ENCODE data around the gene HIVEP3. TPM values are rescaled to one million over a fixed set of nuclear protein-coding genes. Genes with fewer than 3 reads are reported as not detected.

The HIVEP3 gene
- total RNA-seq, 1 experiment from 2014 or later: 6.0 TPM

- Histone ChIP-seq H3K4me3 (ENCODE audit: low read depth in 2 of 2, low read length in 2 of 2) (no peak overlapping the region), H3K27me3 (ENCODE audit: control insufficient read depth, insufficient read depth, low read length) (no peaks in the 10 kb centered on the region), H3K36me3 (ENCODE audit: control insufficient read depth, insufficient read depth, low read length) (no peaks in the 10 kb centered on the region), H3K4me1 (ENCODE audit: control insufficient read depth, insufficient read depth, low read length) (peaks cover 8% of the 10 kb centered on the region), H3K27ac (ENCODE audit: low read length) (no peak overlapping the region), H3K9me3 (ENCODE audit: control insufficient read depth, insufficient read depth, low read depth, low read length) (no peaks in the 10 kb centered on the region)
- ATAC-seq: no peak
- BruUV-seq (replicated peaks): no TSS peak
- intact Hi-C loops (cut with micrococcal nuclease; ENCODE audit: unreplicated experiment): no loop called here
- DNase-seq (ENCODE audit: low read depth, low spot score): no peak
- in situ Hi-C loops (cut with HindIII; ENCODE audit: low pct_unique_long_range_greater_than_20kb, low sequenced_read_pairs): no loop called here
- TF ChIP-seq REST (IDR thresholded peaks at IDR 0.05; ENCODE audit: insufficient read depth in 1 of 2, low read depth in 2 of 2, low read length in 1 of 2): no peak
- TF ChIP-seq SIN3A (IDR thresholded peaks at IDR 0.05; ENCODE audit: borderline replicate concordance, insufficient read depth, low read depth, low read length): no peak
- TF ChIP-seq CTCF (IDR thresholded peaks at IDR 0.05): no peak
- TF ChIP-seq TCF7L2 (IDR thresholded peaks at IDR 0.05; ENCODE audit: low read depth, low read length): no peak
- TF ChIP-seq POLR2AphosphoS5 (IDR thresholded peaks at IDR 0.05; ENCODE audit: low read depth, low read length): no peak
- CTCF ChIA-PET: no interaction called here
- POLR2A ChIA-PET: no interaction called here
These were observed 289.2 kb downstream of the HIVEP3 start for GRCh38 chr1:41629571-41629970.

GRCh38 chr1:41629141-41629540 lies 289.6 kb downstream of the HIVEP3 start:
- Histone ChIP-seq H3K4me1 (ENCODE audit: control insufficient read depth, insufficient read depth, low read length) (peaks cover 8% of the 10 kb centered on the region), H3K36me3 (ENCODE audit: control insufficient read depth, insufficient read depth, low read length) (no peaks in the 10 kb centered on the region), H3K27me3 (ENCODE audit: control insufficient read depth, insufficient read depth, low read length) (no peaks in the 10 kb centered on the region), H3K27ac (ENCODE audit: low read length) (no peak overlapping the region), H3K4me3 (ENCODE audit: low read depth in 2 of 2, low read length in 2 of 2) (no peak overlapping the region), H3K9me3 (ENCODE audit: control insufficient read depth, insufficient read depth, low read depth, low read length) (no peaks in the 10 kb centered on the region)
- intact Hi-C loops (cut with micrococcal nuclease; ENCODE audit: unreplicated experiment): no loop called here
- ChIA-PET CTCF (no interaction called here), POLR2A (no interaction called here)
- DNase-seq (ENCODE audit: low read depth, low spot score): no peak
- no peak for ATAC-seq
- in situ Hi-C loops (cut with HindIII; ENCODE audit: low pct_unique_long_range_greater_than_20kb, low sequenced_read_pairs): no loop called here
- TF ChIP-seq CTCF (IDR thresholded peaks at IDR 0.05): no peak
- no TSS peak for BruUV-seq (replicated peaks)

Data from Panc1 (cell line).